Endothelial cell of umbilical vein (primary cell): ENCODE measurements around the gene MAN2C1. TPM values are rescaled to one million over a fixed set of nuclear protein-coding genes. Genes with fewer than 3 reads are reported as not detected.

ENCODE experiments used
- BruUV-seq: library from RNA; stranded (reverse); fragments of 400-500 nt; replicated peaks from 2 replicates; lab custom pipeline; 2021; lab: Mats Ljungman, UMichigan
- CTCF ChIA-PET: fragments of 300-600, 350-600 bp; sonication (Branson Sonifier 250); formaldehyde crosslinking; loops from one replicate; lab custom pipeline; 2021; ENCODE audit warnings: antibody characterized with exemption, inconsistent platforms; lab: Charles Lee
- POLR2A ChIA-PET: fragments of 300-600, 350-600 bp; sonication (Branson Sonifier 250); formaldehyde crosslinking; loops from one replicate; lab custom pipeline; 2021; ENCODE audit warnings: antibody characterized with exemption, inconsistent platforms; lab: Charles Lee
- DNase-seq: peaks from one replicate; pipeline ENCODE4 v3.0.0-alpha.2; 2011; ENCODE audit warnings: low read depth, low spot score
- FAIRE-seq: peaks from 2 replicates; lab custom pipeline; 2011; peaks lifted over from hg19 to GRCh38; lab: Jason Lieb, UNC
- H2AFZ ChIP-seq: 2 replicates; pipeline ENCODE4 v1.6.0; 2012; ENCODE audit warnings: low read depth, low read length, control low read depth, inconsistent platforms
- H3K27ac ChIP-seq: 2 replicates; pipeline ENCODE4 v1.5.1; 2011; ENCODE audit warnings: low read depth, mild to moderate bottlenecking, control low read depth, low read length, moderate library complexity; ENCODE audit not compliant: insufficient read depth
- H3K27me3 ChIP-seq, 2 experiments: 2 replicates each; pipeline versions ENCODE4 v1.6.0 to v1.6.1; 2011; ENCODE audit warnings: low read length in 2 of 2, mixed read lengths in 1 of 2; ENCODE audit not compliant: control insufficient read depth in 2 of 2, insufficient read depth in 2 of 2
- H3K36me3 ChIP-seq, 2 experiments: 2 replicates in 1 of 2; 3 replicates in 1 of 2; pipeline ENCODE4 v1.5.1; 2011; ENCODE audit warnings: low read length in 2 of 2, mild to moderate bottlenecking in 1 of 2, moderate library complexity in 1 of 2; ENCODE audit not compliant: control insufficient read depth in 2 of 2, insufficient read depth in 2 of 2; ENCODE audit errors: extremely low read depth in 1 of 2
- H3K4me1 ChIP-seq: 3 replicates; pipeline ENCODE4 v1.5.1; 2011; ENCODE audit warnings: mild to moderate bottlenecking, low read length; ENCODE audit not compliant: control insufficient read depth, insufficient read depth; ENCODE audit errors: extremely low read depth
- H3K4me2 ChIP-seq: 2 replicates; pipeline ENCODE4 v1.6.1; 2011; ENCODE audit warnings: low read length, control low read depth, mixed read lengths; ENCODE audit not compliant: insufficient read depth
- H3K4me3 ChIP-seq, 3 experiments: fragments of 200-600 bp in 1 of 3; sonication (generic), shearing (Covaris generic) in 1 of 3; replicated peaks in 1 of 3; 2 replicates each; pipeline ENCODE4 v1.5.1; 2011 to 2016; ENCODE audit warnings: control low read depth in 3 of 3, low read length in 3 of 3, mild to moderate bottlenecking in 2 of 3, inconsistent platforms in 1 of 3, low read depth in 1 of 3, moderate library complexity in 1 of 3; ENCODE audit not compliant: insufficient read depth in 1 of 3
- H3K79me2 ChIP-seq: 2 replicates; pipeline ENCODE4 v1.6.0; 2012; ENCODE audit warnings: low read length, inconsistent platforms; ENCODE audit not compliant: control insufficient read depth, insufficient read depth
- H3K9ac ChIP-seq: replicated peaks from 2 replicates; pipeline ENCODE3; 2011; ENCODE audit warnings: low read length, control low read depth; ENCODE audit not compliant: insufficient read depth; ENCODE audit errors: extremely low read depth
- H3K9me1 ChIP-seq: replicated peaks from 3 replicates; pipeline ENCODE4 v1.6.0; 2011; ENCODE audit warnings: mild to moderate bottlenecking, low read length; ENCODE audit not compliant: control insufficient read depth, insufficient read depth; ENCODE audit errors: extremely low read depth
- H3K9me3 ChIP-seq: replicated peaks from 2 replicates; pipeline ENCODE4 v1.5.1; 2012; ENCODE audit warnings: low read length, inconsistent platforms; ENCODE audit not compliant: control insufficient read depth, insufficient read depth
- H4K20me1 ChIP-seq: replicated peaks from 2 replicates; pipeline ENCODE3; 2011; ENCODE audit warnings: mild to moderate bottlenecking, low read length; ENCODE audit not compliant: control insufficient read depth, insufficient read depth; ENCODE audit errors: extremely low read depth
- CTCF ChIP-seq, 2 donors: IDR thresholded peaks; 1 replicate in 1 of 2; 2 replicates in 1 of 2; pipeline ENCODE4 v1.5.1; 2011; ENCODE audit warnings: low read length in 2 of 2, mild to moderate bottlenecking in 2 of 2, moderate library complexity in 2 of 2, control low read depth in 1 of 2, inconsistent platforms in 1 of 2, low read depth in 1 of 2; ENCODE audit not compliant: insufficient read depth in 1 of 2; ENCODE audit errors: extremely low read depth in 1 of 2
- EZH2 ChIP-seq: IDR thresholded peaks from 2 replicates; pipeline ENCODE4 v1.6.1; 2012; ENCODE audit warnings: borderline replicate concordance, low read depth, mild to moderate bottlenecking, moderate library complexity, low read length, inconsistent platforms; ENCODE audit not compliant: severe bottlenecking
- FOS ChIP-seq: IDR thresholded peaks from 2 replicates; pipeline ENCODE4 v1.6.1; 2011; ENCODE audit warnings: mild to moderate bottlenecking, low read length, moderate library complexity, borderline replicate concordance; ENCODE audit not compliant: insufficient read depth
- GATA2 ChIP-seq: IDR thresholded peaks from 2 replicates; pipeline ENCODE4 v1.7.0; 2011; ENCODE audit warnings: low read depth, mild to moderate bottlenecking, moderate library complexity, mixed read lengths, low read length; ENCODE audit not compliant: insufficient read length, insufficient read depth
- JUN ChIP-seq: IDR thresholded peaks from 2 replicates; pipeline ENCODE4 v1.6.1; 2011; ENCODE audit warnings: borderline replicate concordance, low read depth; ENCODE audit not compliant: insufficient read length, insufficient read depth
- MAX ChIP-seq: IDR thresholded peaks from 2 replicates; pipeline ENCODE4 v1.6.1; 2011; ENCODE audit not compliant: insufficient read depth, insufficient read length
- MYC ChIP-seq: IDR thresholded peaks from one replicate; pipeline ENCODE4 v1.6.1; 2011; ENCODE audit warnings: mild to moderate bottlenecking, low read depth, low read length
- POLR2A ChIP-seq: IDR thresholded peaks from 2 replicates; pipeline ENCODE4 v1.6.1; 2012; ENCODE audit warnings: low read depth, mild to moderate bottlenecking, control low read depth, low read length
- POLR2AphosphoS5 ChIP-seq: IDR thresholded peaks from 2 replicates; pipeline ENCODE4 v1.6.1; 2012; ENCODE audit warnings: low read depth, mild to moderate bottlenecking, control low read depth, low read length, moderate library complexity; ENCODE audit not compliant: insufficient read depth
- dilution Hi-C: fragments of 300-500 bp; cut with MboI; formaldehyde crosslinking; loops from one replicate; pipeline ENCODE4 v1.15.0; 2019; ENCODE audit warnings: low sequenced_read_pairs; ENCODE audit not compliant: extremely low pct_ligation_motif_present
- intact Hi-C: fragments of 100-400 bp; cut with micrococcal nuclease; formaldehyde crosslinking; loops from one replicate; pipeline ENCODE4 v1.10.0; 2022
- polyA plus RNA-seq, 4 experiments: library from polyadenylated mRNA; depleted of rRNA in 3 of 4; stranded (reverse) in 3 of 4; unstranded in 1 of 4; fragments of >200 nt; gene quantifications; 2 replicates each; pipeline versions ENCODE4 v1.2.1 to v1.2.3, GENCODE V29; 2011 to 2012; ENCODE audit warnings: missing spikeins in 1 of 4
- total RNA-seq: library from RNA; stranded (reverse); gene quantifications from 2 replicates; pipeline ENCODE4 v1.2.3, GENCODE V29; 2021

MAN2C1 gene
- total and polyA plus RNA-seq, 2 donors (not counting 3 experiments of a cell fraction or from before 2014, with no cell fraction given): 198 to 248 TPM

GRCh38 chr15:75380773-75381172 lies 12.4 kb upstream of the MAN2C1 start:
- DNase-seq (no peak), FAIRE-seq (no peak)
- no peaks in the 10 kb centered on the region for H3K9me1 ChIP-seq
- H3K4me3 ChIP-seq: no peak overlapping the region
- dilution Hi-C loops: no loop called here
- peaks cover 16% of the 10 kb centered on the region in 2 experiments for H3K36me3 ChIP-seq
- BruUV-seq: no TSS peak
- ChIA-PET CTCF (interaction anchor here (1.7 kb wide), 1 partner anchor 13 kb away, joined by 5 read pairs; the partner anchor contains the start of gene MAN2C1), POLR2A (no interaction called here)
- no peaks in the 10 kb centered on the region for H3K79me2 ChIP-seq
- H3K4me2 ChIP-seq: no peak overlapping the region
- no peak overlapping the region for H3K27ac ChIP-seq
- no peaks in the 10 kb centered on the region for H3K27me3 ChIP-seq
- intact Hi-C loops: no loop called here
- H3K9ac ChIP-seq: no peak overlapping the region
- H2AFZ ChIP-seq: no peak overlapping the region
- H4K20me1 ChIP-seq: no peaks in the 10 kb centered on the region
- TF ChIP-seq MYC (no peak), POLR2A (no peak), MAX (no peak), POLR2AphosphoS5 (no peak), JUN (no peak), FOS (no peak), GATA2 (no peak), CTCF (IDR thresholded peaks at IDR 0.05; ENCODE audit: extremely low read depth in 1 of 2, insufficient read depth in 1 of 2, low read depth in 1 of 2, low read length in 2 of 2) (no peak), EZH2 (no peak)
- no peaks in the 10 kb centered on the region for H3K9me3 ChIP-seq
- no peaks in the 10 kb centered on the region for H3K4me1 ChIP-seq
